Astrocyte of the cerebellum (primary cell): ENCODE data around the gene TCERG1L.

Source experiments
- DNase-seq: peaks from one replicate; pipeline ENCODE4 v3.0.0-alpha.2; 2011; ENCODE audit warnings: low read depth
- H3K4me3 ChIP-seq: 2 replicates; pipeline ENCODE4 v1.5.1; 2011; ENCODE audit warnings: mild to moderate bottlenecking, low read depth, low read length, moderate library complexity
- CTCF ChIP-seq: IDR thresholded peaks from 2 replicates; pipeline ENCODE4 v1.5.1; 2012; ENCODE audit warnings: low read length, low read depth, moderate library complexity, mild to moderate bottlenecking; ENCODE audit errors: missing control alignments
- in situ Hi-C: cut with HindIII; loops from 2 replicates; pipeline ENCODE4 v1.10.0; 2017; ENCODE audit warnings: low sequenced_read_pairs

The TCERG1L gene

GRCh38 chr10:131311661-131312477 is at the start of gene TCERG1L:
Gene TCERG1L, minus strand, starts transcription at chr10:131311721. Its CDS starts 86 bp downstream, at chr10:131311635.
- in situ Hi-C loops: no loop called here
- TF ChIP-seq CTCF: no peak
- no peak for DNase-seq

DNA sequence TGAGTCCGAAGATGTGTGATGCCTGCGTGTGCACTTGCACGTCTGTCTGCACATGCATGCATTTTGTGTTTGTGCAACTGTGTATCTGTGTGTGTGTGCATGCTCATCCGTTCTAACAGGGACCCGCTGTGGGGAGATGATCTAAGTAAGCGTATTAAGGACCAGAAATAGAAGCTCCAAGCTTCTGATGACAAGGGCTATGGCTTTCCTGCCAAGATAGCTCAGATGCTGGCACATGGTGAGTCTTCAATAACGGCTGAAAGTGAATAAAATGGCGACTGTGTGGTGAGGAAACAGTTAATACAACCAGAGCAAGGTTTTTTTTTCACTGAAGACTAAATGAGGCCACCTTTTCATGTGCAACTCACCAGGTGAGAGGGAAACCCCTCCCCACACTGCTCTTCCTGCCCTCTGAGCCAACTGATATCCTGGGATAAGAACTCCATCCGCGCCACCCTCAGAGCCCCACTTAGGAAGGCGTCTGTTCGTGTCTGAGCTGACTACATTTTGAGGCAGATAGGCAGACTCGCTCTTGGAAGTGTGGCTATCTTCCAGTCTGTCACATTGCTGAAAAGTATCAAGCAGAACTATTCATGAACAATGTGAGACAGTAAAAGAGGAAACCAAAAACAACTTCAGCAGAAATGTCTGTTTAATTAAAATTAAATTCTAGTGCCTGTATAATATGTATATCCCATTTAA is 47.4 kb upstream of the TCERG1L start:
- no peak overlapping the region for H3K4me3 ChIP-seq
- no peak for DNase-seq
- in situ Hi-C loops: no loop called here
- no peak for TF ChIP-seq CTCF

More at GRCh38 chr10:131311661-131312477, at the start of gene TCERG1L:
- H3K4me3 ChIP-seq: no peak within 1 kb of the TSS

- no peak overlapping the region for H3K4me3 ChIP-seq
- TF ChIP-seq CTCF: no peak
- DNase-seq: no peak
- in situ Hi-C loops: no loop called here
Observed at GRCh38 chr10:131356442-131356841, 44.9 kb upstream of the TCERG1L start.

GRCh38 chr10:131355881-131356280 is 44.4 kb upstream of the TCERG1L start:
- in situ Hi-C loops: no loop called here
- TF ChIP-seq CTCF: no peak
- DNase-seq: no peak
- H3K4me3 ChIP-seq: no peak overlapping the region

- in situ Hi-C loops: no loop called here
- DNase-seq: no peak
- no peak overlapping the region for H3K4me3 ChIP-seq
- TF ChIP-seq CTCF: no peak
Observed at GRCh38 chr10:131355056-131355455, 43.5 kb upstream of the TCERG1L start.

GRCh38 chr10:131354380-131354779 is 42.9 kb upstream of the TCERG1L start:
- H3K4me3 ChIP-seq: no peak overlapping the region
- no peak for DNase-seq
- TF ChIP-seq CTCF: no peak
- in situ Hi-C loops: no loop called here
